ENCODE results near the gene EVC.

GRCh38 chr4:5711479-5712184 lies 631 bp downstream of the EVC start:
- TF ChIP-seq CTCF (IDR thresholded peaks at IDR 0.05; ENCODE audit: borderline replicate concordance, extremely low read depth, low read length, poor library complexity, severe bottlenecking) (no peak), EZH2 (IDR thresholded peaks at IDR 0.05; ENCODE audit: borderline replicate concordance, low read depth, low read length, severe bottlenecking) (no peak)
